Kidney tubule cell (primary cell): ENCODE measurements around the gene VENTX.
"Not testable (repeated sequence)": the region's sequence is repeated elsewhere in the genome, so short reads cannot be mapped to it uniquely, and the experiment has no call there.

ENCODE experiments used
- DNase-seq: peaks from one replicate; pipeline ENCODE4 v3.0.0-alpha.2; 2018; ENCODE audit warnings: low spot score

The VENTX gene

DNA sequence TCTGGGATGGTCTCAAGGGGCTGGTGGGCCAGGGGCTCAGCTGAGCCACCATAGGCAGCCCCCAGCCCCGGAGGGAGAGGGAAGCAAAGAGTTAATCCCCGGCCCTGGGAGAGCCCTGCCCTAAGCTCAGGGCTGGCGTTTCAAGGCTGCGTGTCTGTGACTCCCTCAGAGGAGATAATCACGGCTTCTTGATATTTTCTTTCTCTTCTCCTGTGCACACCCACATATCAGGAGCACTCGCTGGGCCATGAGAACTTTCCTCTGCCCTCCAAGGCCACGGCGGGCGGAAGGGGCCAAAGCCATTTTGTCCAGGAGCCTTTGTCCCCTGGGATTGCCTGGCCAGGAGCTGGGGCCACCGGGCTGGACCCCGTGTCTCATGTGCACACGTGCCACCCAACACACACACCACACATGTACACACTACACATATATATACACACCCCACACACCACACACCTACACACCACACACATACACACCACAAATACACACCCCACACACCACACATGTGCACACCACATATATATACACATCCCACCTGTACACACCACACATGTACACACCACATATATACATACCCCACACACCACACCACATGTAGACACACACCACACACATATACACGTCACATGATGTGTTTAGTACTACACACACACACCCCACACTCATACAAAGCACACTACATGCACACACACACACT, 16.9 kb downstream of the VENTX start:
- DNase-seq: no peak

DNA sequence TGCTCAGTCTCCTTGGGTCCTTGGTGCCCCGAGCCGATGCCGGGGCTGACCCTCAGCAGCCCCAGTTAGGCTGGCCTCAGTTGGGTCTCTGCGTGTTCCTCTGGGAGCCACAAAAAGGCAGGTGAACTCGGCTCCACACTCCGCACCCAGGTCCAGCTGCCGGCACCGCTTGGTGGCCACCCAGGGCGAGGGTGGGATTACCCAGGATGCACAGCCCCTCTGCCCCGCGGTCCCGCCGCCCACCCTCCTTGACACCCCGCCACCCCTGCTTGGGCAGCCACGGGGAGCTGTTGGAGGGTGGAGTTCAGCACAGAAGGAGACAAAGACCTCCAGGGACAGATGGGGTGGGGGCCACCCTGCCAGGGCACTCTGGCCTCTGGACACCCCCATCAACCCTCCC, 17.7 kb downstream of the VENTX start:
- DNase-seq: no peak

DNA sequence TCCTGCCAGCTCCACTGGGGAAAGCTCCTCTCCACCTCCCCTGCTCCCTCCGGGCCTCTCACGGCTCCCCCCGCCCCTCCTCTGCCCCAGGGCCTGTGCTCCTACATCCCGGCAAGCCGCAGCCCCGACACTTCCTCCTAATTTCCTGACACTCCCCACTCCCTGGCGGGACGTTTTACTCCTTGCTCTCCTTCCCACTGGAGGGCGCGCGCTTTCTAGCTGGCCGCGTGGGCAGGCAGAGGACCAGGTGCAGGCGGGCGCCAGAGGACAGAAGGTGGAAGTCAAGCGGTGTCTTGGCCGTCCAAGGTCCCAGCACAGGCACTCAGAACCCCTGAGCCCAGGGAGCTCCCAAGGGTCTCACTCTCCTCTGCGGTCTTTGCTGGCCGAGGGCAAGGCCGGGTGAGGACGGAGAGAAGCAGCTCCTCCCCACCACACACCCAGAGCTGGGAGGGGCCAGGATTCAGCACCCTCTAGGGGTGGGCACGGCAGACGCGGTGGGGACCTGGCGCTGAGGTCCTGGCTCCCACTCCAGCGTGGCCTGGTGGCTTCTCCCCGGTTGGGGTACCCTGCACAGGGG, 19.9 kb downstream of the VENTX start:
- DNase-seq: peak; percentile 71

DNA sequence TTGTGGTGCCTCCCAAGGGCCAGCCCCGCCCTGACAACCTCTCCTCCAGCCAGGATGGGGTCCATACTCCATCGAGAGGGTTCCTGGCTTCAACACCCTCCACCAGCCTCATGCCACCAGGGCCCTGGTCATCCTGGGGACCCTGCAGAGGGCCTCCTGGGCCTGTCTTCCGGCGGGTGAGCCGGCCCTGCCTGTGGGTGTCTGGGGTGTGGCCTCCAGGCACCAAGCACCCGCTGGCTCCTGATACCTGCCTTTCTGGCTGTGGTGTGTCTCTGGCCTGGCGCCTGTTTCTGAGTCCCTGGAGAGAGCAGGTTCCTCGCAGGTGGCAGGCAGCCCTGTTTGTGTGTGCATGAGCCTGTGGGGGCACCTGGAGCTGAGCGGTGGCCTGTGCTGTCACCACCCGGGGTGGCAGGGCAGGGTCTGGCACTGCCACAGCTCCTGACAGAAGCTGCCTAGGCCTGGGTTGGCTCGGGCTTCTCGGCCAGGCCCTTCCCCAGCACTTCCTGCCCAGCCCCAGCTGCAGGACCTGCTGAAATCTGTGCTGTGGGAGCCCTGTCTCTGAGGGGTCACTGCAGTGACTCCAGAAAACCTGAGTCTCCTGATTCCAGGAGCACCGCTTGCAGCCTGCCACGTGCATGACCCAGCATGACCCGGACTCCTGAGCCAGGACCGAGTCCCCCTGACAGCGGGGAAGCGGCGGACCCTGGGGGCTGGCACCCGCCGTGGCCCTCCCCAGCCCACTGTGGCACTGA, 20.6 kb downstream of the VENTX start:
- peak; percentile 11 for DNase-seq

DNA sequence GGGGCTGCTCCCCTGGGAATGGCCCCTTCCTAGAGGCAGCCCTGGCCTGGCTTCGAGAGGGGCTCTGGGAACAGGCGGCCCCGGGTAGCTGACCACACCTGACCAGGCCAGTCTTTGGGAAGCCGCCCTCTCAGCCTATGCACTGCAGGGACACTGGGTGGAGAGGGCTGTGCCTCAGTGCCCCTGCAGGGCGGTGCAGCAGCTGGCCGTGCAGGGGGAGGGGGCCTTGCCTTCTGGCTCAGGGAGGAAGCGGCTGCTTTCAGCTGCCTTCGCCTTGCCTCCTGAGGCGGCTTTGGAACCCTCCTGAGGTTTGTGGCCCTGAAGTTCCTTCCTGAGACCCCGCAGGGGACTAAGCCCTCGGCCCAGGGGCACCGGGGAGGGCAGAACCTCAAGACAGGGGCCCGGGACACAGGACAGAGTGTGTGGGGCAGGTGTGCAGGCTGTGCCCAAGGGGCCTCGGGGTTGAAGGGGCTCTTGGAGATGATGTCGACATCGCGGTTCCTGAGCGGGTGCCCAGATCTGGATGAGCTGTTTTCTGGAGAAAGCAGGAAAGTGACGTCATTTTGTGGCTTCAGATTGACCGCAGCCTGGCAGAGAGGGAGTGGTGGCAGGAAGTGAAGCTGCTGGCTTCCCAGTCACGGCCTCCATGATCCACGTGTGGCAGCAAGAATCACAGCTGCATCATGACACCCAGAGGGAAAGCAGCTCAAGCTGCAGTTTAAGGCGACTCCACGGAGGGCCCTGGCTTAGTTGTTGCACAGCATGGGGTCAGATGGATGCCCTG, 21.4 kb downstream of the VENTX start:
- DNase-seq: peak; percentile 97

DNA sequence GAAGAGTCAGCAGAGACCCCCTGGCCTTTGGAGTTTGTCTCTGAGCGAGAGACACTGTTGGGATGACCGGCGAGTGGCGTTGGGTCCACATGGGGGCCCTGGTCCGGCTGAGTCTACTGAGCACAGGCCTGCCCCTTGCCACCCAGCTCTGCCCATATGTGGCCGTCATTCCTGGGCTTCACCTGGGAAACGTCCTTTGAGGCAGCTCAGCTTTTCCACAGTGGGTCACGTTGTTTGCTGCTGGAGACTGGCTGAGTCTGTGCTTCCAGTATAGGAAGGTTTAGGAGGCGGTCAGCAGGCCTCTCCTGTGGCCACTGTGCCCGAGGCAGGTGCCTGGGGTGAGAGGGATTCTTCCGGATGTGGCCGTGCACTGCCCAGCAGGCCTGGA, 21.9 kb downstream of the VENTX start:
- no peak for DNase-seq

DNA sequence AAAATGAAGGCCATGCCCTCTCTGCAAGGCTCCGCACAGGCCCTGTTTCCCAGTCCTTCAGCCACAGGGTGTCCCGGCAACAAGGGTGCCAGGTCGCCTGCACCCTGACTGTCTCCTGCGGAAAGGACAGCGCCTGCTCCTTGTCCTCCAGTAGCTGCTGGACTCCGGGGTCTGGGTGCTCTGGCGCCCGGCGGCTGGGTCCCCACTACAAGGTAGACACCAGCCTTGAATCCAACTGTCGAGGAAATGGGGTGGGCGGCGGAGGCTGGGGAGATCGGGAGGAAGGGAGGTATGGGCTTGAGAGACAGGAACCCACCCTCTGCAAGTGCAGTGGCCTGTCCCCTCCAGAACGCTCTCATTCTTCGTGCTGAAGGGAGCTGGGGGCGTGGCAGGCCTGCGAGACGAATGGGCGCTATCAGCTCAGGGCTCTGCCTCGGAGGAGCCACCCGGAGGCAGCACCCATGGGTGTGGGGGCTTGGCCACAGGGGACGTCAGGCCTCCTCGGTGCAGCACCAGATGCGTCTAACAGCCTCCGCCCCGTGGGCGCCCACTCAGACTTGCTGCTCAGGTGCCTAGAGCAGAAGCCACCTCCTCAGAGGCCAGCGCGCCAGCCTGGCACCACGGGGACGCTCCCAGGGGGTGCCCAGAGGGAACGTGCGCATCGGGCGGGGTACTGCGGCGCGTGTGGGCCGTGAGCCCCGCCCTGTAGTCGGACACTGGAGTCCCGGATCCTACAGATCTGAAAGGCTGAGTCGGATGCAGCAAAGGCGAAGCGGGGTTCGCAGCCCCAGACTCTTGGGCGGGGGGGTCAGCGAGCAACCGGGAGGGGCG, 23.5 kb downstream of the VENTX start:
- DNase-seq: peak; percentile 40

DNA sequence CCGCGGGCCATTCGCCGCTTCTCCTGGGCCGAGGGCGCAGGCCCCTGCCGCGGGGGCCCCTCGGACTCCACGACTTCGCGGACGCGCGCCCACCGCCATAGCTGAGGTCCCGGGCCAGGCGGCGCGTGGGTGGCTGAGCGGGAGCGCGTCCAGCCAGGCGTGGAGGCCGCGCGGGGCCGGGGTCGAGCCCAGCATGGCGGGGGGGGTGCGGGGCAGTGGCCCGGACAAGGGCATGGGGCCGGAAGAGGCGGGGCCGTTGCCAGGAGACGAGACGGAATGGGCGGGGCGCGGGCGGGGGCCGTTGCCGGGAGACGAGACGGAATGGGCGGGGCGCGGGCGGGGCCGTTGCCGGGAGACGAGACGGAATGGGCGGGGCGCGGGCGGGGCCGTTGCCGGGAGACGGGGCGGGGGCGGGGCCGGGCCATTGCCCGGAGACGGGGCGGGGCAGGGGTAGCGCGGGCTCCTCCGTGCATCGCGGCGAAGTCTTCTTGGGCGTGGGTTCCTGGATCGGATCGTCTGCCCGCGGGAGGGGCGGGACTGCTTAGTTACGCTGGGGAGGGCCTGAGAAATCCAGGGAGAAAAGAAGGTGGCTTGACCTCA, 24.2 kb downstream of the VENTX start:
- DNase-seq: peak; percentile 67

DNA sequence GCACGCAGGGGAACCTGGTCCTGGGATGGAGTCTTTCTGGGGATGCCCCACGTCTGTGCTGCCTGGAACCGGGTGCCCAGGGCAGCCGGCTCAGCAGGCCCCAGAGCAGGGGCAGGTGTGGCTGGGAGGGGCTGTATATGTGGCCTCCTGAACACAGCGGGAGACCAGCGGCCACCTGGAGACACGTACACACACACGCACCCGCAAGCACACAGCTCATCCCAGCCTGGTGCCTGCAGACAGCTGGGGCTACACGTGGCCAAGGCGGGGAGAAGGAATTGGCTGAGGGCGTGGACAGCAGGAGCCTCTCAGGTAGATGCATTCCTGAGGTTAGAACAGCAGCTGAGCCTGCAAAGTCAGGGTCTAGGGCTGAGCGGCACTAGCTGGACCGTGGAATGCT, 25.0 kb downstream of the VENTX start:
- no peak for DNase-seq

DNA sequence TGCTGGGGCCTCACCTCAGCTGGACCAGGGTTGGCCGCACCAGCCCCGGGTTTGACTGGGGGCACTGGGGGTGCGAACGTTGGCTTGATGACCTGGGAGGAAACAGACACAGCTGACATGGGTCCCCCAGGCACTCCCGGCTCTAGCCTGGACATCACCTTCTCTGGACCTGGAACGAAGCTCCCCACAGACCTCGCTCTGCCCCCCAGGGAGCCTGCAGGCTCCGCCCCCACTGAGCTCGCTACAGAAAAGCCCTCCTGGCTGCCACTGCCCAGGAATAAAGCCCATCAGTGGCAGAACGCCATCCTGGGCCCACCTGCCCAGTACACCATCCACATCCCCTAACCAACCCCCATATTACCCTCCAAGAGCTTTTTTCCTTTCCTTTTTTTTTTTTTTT, 26.0 kb downstream of the VENTX start:
- no peak for DNase-seq

DNA sequence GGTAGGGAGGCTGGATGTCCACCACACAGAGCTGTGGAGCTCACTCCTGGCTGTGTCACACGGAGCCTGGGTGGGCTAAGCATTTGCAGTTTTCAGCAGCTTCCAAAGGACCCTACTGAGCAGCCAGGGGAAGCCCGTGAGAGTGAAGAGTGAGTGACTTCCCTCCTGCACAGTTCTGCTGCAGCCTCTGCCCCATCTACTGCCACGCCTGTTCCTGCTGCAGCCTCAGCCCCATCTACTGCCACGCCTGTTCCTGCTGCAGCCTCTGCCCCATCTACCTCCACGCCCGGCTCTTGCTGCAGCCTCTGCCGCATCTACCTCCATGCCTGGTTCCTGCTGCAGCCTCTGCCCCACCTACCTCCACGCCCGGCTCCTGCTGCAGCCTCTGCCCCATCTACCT, 26.8 kb downstream of the VENTX start:
- no peak for DNase-seq

DNA sequence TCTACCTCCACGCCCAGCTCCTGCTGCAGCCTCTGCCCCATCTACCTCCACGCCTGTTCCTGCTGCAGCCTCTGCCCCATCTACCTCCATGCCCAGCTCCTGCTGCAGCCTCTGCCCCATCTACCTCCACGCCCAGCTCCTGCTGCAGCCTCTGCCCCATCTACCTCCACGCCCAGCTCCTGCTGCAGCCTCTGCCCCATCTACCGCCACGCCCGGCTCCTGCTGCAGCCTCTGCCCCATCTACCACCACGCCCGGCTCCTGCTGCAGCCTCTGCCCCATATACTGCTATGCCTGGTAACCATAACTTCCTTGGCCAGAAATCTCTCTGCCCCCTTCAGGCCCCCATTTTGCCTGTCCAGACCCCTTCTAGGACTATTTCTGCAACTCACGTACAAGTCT, 27.4 kb downstream of the VENTX start:
- not testable (repeated sequence) for DNase-seq

DNA sequence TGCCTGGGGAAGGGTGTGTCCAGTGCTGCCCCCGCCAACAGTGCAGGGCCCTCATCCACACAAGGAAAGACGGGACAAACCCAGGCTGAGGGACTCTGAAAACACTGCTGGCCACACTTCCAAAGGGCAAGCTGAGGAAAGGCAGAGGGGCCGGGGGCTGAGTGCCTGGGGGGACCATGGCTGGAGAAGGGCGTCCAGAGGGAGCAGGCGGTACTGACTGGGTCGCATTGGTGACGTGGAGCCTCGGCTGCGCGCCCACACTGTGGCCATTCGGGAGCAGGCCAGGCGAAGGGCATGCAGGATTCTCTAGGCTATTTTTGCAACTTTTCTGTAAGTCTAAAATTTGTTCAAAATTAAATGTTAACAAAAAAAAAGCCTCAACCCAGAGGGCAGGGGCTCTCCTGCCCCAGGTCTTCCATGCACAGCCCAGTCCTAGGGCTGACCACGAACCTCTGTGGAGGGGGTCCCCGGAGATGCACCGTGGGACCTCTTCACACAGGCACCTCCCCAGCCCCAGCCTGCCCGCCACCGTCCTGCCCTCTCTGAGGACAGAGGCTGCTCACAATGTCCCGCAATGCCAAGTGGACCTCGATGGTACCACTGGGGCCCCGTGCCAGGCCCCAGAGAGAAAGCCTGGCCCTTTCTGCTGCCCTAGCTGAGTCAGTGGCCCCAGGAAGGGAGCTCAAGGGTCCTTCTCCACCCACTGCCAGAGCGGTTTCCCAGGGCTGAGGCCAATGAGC, 28.6 kb downstream of the VENTX start:
- DNase-seq: no peak

DNA sequence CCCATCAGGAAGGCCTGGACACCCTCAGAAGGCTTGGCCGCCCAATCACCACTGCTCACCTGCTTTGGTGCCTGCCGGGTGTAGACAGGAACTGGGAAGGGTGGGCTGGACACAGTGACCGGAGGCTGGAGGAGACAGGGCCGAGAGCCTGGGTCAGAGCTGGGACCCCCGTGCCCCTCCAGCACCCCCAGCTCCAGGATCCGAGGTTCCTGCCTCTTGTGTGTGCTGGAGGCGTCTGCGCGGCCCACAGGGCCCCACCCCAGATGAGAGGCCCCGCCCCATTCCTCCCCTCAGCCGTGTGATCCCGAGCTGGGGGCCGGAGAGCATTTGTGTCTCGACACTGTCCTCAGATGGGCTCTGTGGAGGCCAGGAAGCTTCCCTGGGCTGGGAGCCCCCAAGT, 29.6 kb downstream of the VENTX start:
- no peak for DNase-seq

DNA sequence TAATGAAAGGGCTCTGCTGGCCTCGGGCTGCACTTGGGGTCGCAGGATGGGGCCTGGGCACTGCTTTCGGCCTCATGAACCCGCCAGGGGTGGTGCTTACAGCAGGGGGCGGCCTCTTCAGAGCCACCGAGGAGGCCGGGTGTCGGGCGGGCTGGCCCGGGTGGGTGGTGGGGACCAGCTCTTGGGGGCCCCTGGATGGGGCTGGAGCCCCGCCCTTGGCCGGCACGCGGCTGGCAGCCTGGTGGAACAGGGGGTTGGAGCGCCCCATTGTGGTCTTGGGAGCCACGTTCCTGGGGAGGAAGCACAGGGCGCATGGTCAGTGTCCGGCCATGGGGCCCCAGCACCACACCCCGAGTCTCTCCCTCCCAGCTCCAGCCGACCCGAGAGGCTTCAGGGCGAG, 30.2 kb downstream of the VENTX start:
- no peak for DNase-seq

DNA sequence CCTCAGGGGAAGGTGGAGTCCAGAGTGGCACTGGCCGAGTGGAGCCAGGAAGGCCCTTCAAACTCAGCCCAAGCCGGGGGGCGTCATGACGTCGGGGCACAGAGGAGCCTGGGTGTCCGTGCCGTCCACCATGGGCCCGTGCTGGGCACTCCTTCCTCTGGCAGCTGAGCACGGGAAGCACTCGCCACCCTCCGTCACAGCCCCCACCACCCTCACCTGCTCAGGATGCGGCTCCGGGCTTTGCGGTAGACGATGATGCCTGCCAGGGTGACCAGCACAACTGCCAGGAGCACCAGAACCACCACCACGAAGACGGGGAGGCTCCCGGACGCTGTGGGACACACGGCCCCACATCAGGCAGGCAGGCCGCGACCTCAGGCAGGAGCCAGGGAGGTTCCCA, 30.9 kb downstream of the VENTX start:
- DNase-seq: no peak

DNA sequence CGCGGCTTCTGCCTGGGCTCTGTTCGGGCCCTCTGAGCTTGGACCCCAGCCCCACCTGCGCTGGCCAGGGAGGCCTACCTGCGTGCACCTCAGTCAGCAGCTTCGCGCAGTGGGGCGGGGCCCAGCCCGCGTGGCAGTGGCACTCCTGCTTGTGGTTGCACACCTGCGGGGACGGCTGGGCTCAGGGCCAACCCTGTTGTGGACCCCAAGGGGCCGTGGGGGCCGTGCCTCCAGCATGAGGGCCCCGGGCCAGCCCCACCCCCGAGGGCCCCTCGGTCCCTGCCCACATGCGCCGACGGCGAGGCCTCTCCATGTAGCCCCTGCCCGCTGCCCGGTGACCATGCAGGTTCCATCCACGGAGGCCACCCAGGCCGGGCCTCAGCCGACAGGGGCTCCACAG, 31.7 kb downstream of the VENTX start:
- DNase-seq: no peak

DNA sequence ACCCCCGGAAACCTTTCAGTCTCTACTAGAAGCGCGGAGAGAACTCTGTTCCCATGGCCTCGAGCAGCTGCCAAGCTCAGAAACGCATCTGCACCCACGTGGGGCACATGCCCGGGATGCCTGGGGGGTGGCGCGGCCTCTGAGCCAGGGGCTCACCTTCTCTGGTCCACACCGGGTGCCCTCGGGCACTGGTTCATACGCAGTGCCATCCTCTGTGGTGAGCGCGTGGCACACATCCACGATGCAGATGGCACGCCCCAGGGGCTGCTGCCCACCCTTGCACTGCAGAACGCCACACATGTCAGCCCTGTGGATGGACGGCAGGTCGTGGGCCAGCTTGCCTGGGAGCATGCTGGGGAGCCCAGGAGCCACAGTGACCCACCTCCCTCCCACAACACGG, 32.5 kb downstream of the VENTX start:
- no peak for DNase-seq

DNA sequence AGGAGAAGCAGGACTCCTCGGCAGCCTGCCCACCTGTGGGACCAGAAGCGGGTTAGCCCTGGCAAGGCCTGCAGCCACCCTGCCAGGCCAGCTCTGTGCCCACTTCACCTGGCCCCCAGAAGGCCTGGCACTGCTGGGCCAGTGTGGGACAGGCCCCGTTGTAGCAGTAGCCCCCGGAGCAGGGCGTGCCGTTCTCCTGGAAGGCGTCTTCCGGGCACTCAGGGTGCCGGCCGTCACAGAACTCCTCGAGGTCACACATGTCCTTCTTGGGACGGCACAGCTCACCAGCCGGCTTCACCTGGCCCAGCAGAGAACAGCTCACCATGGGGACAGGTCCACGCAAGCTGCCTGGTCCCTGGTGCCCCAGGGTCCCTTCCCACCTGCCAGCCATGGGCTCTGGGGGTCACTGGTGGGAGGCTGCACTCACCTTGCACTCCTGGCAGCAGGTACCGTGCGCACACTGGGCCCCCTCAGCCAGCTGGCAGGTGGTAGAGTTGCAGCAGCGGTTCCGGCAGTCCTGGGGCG, 33.2 kb downstream of the VENTX start:
- DNase-seq: no peak

DNA sequence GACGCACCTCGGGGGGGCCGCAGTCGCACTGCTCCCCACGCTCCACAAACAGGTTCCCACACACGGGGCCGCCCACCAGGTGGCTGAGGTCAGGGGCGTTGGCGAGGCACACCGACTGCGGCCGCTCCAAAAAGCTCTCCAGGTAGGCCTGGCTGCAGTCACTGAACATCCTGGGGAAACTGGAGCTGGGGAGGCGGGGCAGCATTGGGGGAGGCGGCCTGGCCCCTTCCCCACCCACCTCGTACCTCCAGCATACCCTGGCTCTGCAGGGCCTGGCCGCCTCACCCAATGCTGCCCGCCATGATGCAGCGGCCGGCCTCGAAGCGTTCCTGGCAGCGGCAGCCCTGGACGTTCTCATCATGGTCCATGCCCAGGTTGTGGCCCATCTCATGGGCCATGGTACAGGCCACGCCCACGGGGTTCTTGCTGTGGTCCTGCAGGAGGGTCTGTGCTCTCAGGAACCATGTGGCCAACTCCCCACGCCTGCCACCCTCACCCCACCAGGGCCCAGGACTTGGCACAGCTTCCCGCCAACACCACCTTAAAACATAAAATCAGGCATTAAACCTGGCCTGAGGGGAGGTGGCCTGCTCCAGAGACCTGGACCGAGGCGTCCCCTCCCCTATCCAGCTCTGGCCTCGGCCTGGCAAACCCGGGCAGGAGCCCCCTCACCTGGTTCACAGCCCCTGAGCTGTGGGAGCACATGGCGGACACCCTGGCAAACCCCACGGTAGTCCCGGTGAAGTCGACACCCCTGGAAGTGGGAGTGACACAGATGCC, 34.1 kb downstream of the VENTX start:
- no peak for DNase-seq
